Tibial nerve (tissue), 4 donors: ENCODE data around the gene MIER2.

ENCODE experiments used
- CTCF ChIP-seq, 5 experiments: fragments of 200-600 bp in 3 of 5; fragments of 450-650 bp in 2 of 5; sonication (generic) in 3 of 5; IDR thresholded peaks; one replicate each; pipeline ENCODE4 v1.5.1; 2016 to 2019; ENCODE audit warnings: antibody characterized with exemption in 5 of 5, mild to moderate bottlenecking in 3 of 5, moderate library complexity in 2 of 5
- EP300 ChIP-seq, 2 donors: sonication (generic); formaldehyde crosslinking; IDR thresholded peaks; one replicate each; pipeline ENCODE4 v1.6.1; 2017; ENCODE audit warnings: antibody characterized with exemption in 2 of 2, mild to moderate bottlenecking in 1 of 2
- POLR2A ChIP-seq, 2 donors: fragments of 450-650 bp; IDR thresholded peaks; one replicate each; pipeline ENCODE4 v1.6.1; 2017; ENCODE audit warnings: antibody characterized with exemption in 2 of 2, mild to moderate bottlenecking in 2 of 2, moderate library complexity in 2 of 2

- TF ChIP-seq CTCF (IDR thresholded peaks at IDR 0.05) (no peak), POLR2A (IDR thresholded peaks at IDR 0.05) (no peak), EP300 (IDR thresholded peaks at IDR 0.05) (no peak)
Observed at GRCh38 chr19:292951-293350, 51.6 kb downstream of the MIER2 start.
